Activated T-helper 1 cell treated with Interleukin-2 at 50 U/mL for 16 hours (primary cell): Measurements from ENCODE around the gene DBH.
A peak's percentile ranks its signal among the peaks of the same experiment; 100 is the strongest.

Experiments
- DNase-seq: peaks from one replicate; pipeline ENCODE4 v3.0.0-alpha.2; 2020; ENCODE audit warnings: low read depth

The DBH gene

DNA sequence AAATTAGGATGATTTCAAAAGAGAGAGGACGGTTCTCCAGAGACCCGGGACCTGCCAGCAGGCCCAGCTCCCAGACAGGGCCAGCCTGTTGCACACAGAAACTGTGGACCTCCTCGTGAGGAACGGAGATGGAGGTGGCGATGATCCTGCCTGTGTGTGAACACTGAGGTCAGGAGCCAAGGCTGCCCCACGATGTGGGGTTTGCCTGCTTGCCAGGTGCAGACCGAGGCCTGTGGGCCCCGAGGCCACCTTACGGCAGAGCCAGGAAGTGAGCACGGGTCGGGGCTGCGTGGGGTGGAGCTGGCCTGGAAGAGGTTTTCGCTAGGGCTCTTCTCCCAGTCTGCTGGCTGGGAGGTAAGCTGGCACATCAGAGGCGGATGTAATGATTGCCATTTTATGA lies 31.3 kb upstream of the DBH start:
- no peak for DNase-seq

DNA sequence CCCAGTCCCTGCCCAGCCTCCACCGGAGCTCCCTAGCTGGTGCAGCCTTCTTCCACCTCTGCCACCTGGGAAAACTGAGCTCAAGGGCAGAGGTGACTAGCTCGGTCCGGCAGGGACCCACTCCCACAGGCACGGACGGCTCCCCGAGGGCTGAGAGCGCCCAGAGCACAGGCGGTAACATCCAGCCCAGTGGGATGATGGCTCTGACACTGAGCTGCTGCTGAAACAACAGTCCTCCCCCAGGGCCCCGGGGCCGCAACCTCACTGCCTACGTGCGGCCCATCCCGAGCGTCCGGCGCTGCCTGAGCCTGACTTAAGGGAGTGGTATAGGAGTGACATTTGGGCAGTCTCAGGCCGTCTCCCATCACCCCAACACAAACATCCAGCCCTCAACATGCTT lies 30.7 kb upstream of the DBH start:
- DNase-seq, result no peak

DNA sequence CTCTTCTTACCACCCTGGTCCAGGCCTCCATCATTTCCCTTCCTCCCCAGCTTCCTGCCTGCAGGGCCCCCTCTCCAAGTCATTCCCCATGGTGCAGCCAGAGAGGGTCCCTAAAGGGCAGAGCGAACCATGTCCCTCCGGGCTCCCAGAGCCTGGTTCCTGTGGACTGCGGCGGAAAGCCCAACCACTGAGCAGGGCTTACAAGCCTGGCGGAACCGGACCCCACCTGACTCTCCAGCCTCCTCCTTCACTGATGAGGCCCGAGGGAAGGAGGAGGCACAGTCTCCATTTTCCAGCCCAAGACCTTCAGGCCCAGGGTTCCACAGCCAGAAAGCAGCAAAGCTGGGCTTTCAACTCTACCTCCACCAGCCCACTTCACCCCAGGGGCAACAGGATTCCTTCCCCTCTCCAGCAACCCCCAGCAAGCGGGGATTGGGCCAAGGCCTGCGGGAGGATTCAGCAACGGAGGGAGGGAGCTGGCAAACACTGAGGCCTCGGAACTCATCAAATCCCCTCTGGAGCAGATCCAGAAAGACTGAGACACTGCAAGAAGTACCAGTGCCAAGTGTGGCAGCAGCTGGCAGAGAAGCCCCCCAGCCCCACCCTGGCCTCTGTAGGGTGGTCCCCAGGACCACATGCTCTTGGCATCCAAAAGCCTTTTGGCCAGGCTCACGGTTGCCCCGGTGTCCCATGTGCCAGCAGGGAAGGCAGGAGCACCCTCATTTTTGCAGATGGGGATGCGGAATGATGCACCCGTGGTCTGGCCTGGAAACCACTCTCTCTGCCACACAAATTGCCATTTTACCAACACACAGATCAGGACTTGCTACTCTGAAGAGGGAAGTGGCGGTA lies 30.1 kb upstream of the DBH start:
- DNase-seq, result no peak

DNA sequence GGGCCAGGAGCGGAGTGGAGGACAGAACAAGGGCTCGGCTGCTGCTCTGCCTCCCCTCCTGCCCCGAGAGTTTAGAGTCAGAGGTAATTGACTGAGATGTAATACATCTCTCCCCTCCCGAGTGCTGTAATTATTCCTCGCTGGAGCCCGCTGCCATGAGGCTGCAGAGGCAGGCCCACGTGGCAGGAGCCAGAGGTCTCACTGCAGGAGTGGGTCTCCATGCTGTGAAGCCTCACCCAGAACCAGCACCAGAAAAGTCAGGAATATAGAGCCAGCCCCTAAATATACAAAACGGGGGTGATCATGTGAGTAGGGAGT lies 29.5 kb upstream of the DBH start:
- no peak for DNase-seq

DNA sequence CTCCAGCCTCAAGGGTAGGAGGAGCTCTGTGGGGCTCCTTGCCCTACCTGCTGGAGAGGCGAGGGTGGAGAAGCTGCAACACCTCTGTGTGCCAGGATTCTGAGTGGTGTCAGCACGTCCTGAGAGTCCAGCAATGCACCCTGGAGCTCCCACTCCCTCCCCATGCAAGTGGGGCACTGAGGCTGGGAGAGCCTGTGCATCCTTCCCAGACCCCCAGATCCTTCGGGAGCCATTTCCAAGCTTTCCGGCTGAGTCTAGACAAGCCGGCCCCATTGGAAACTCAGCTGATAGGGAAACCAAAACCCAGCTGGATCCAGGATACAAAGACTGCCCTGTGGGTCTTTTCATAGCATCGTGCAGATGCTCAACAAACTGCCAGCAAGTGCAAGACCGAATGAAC lies 28.8 kb upstream of the DBH start:
- no peak for DNase-seq

DNA sequence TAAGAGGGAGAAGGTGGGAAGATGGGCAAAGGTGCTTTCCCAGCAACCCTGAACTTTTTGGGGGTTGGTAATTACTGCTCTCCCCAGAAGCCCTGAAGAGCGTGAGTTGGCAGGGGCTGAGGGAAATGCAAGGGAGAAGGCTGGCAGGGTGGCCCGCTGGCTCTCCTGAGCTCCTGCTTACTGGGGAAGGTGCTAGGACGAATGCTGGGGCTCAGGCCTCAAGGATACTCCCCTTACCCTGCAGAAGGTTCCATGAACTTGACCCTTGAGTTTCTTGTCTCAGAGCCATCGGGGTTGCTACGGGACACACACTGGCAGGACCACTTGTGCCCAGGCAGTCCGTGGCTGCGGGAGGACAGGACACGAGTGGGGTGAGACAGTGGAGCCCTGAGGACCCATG lies 28.2 kb upstream of the DBH start:
- no peak for DNase-seq

DNA sequence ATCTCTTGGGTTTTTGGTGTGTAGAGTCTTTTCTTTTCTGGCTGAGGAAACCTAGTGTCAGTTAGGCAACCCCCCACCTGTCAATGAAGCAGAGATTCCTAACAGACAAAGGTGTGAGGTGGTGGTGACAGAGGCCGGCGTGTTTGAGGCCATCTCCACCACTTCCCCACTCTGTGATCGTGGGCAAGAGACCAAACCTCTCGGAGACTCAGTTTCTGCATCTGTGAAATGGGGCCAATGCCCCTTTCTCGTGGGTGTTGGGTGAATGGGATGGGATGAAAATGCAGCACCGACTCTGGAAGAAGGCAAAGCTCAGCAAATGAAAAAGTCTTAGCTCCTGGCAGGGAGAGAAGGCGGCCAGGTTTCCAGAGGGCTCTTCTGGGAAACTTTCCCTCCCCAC lies 27.8 kb upstream of the DBH start:
- no peak for DNase-seq

DNA sequence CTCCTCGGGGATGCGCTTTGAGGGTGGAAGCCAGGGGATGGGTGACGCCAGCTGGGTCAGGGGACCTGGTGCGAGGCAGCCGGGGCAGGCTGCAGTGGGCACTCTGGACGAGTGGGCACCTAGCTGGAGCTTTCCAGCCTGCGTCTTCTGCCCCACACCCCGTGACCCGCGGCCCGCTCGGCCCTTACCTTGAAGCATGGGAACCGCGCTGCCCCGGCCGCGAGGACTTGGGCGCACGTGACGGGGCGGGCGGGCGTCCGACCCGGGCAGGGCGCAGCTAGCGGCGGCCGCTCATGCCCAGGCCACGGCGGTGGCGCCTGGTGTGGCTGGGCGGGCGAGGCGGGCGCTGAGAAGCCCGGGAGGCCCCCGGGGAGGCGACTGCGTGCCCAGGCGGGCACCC lies 27.3 kb upstream of the DBH start:
- no peak for DNase-seq

DNA sequence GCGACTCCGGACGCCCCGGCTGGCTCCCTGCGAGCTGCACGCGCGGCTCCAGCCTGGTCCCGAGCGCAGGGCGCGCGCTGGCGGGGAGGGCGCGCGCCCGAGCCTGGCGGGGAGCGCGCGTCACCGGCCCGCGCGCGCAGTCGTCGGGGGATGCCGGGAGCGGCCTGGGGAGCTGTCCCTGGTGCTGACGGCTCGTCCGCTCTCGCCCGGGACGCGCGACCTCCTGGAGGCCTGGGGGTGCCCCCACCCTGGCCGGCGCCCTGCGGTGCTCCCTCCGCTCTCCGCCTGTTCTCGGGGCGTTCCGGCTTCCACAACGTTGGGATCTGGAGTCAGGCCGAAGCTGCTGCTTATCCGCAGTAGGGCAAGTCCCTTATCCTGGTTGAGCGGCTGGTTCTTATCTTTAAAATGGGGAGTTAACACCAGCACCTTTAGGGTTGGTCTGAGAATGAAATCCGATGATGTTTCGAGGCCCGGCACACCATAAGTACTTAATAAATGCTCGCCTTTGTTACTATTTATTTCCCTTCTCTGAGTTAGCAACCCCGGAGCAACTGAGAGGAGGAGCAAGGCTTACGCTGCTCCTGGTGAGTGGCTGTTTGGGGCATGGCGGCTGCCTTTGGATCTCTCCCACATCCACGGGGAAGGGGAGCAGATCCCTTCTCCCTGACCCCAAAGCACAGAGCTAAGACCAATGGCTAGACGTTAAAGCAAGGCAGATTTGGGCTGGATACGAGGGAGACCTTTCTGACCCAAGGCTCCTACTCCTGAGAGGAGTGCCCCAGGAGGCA lies 26.7 kb upstream of the DBH start, which contains the start of gene FAM163B:
Gene FAM163B (minus strand): TSS at position 79 of the 788 bp plus-strand sequence. CDS start 29,166 bp downstream, outside the sequence.
- DNase-seq, result no peak

DNA sequence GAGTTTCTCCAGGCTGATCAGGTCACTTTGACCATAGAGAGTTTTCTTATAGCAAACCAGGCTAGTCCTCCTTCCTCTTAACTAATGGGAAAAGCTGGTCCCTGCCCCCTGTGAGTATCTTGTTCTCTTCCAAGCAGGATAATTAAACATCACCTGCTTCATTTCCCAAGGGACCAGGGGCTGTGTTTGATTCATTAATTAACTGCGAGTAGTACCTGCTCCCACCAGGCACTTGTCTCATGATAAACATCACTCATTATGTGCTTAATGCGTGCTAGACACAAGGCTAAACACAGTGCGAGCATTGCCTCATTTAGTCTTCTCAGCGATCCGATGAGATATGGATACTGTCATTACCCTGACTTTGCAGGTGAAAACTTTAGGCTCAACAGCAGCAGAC lies 25.3 kb upstream of the DBH start:
- DNase-seq, result no peak

DNA sequence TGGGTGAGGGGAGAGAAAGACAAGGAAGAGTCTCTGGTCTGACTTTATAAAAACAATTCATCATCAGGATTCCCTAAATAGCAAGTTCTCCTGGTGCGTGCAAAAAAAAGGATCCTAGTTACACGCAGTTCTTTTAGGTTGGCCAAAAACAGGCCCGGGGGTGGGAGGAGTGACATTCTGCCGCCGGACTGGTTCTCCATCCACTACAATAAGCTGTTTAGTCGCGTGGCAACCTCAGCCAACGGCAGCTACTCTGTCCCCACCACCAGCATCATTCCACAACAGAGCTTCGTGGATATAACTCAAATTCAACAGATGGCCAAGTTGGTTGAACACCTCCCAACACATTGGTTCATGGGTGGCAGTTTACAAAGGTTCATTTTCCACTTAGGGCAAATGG lies 24.1 kb upstream of the DBH start:
- DNase-seq, result no peak

DNA sequence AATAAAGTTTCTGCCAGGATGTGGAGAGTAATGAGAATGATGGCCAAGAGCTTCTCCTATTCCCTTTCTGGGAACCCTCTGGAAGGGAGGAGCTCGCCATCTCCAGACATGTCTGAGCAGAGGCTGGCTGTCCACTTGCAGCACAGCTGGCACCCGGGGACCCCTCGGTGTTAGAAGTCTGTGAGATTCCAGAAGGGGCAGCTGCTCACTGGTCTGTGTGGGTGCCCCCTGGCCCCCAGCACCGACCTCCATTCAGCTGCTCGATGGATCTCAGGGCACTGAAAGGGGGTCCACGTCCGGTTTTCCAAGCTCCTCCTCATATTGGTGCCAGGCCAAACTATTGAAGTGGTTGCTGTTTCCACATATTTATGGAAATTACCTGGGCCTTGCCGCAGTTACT lies 23.3 kb upstream of the DBH start:
- no peak for DNase-seq

DNA sequence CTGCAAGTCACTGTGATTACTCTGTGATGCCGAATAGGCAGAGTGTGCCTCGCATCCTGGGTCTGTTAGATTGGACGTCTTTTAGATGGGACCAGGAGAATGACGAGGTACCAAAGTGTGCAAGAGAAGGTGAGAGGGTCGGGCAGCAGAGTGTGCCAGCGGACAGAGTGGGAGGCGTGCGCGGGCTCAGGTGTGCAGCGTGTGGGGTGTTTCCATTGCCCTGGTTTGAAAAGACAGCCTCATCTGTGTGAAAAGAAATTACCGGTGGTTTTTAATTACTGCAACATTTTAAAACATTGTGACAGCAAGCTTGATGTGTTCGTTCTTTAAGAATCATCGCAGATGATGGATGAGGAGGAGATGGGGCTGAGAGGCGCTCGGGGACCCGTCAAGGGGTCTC lies 22.7 kb upstream of the DBH start:
- no peak for DNase-seq

DNA sequence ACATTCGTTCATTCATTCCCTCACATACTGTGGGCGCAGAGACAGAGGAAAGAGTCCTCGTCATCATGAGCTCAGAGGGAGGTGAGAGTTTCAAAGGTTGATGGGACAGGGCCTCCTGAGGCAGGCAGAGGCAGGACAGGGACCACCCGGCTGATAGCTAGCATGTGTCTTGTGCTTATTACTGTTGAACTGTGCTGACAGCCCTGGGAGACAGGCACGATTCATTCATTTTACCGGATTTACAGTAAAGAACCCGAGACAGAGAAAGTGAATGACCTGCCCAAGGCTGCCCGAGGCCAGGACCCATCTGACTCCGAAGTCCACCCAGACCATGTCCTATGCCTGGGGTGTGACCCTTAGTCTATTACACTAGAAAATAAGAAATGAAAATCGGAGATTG lies 22.1 kb upstream of the DBH start:
- no peak for DNase-seq

DNA sequence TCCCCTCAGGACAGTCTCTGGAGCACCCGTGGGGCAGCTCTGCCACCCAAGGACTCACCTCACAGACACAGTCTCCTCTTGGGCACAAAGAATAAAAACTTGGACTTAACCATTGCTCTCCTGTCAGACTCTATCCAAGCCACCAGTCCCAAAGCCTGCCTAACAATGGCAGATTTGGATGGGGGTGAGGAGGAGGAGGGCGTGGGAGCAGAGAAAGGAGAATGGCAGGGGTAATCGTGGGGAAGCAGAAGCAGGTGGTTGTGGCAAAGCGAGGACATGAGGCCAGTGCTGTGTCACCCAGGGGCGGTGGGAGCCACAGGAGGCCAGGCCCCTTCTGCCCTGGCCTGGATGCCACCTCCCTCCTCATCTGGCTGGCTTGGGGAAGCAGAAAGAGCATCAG lies 21.5 kb upstream of the DBH start:
- DNase-seq, result no peak

DNA sequence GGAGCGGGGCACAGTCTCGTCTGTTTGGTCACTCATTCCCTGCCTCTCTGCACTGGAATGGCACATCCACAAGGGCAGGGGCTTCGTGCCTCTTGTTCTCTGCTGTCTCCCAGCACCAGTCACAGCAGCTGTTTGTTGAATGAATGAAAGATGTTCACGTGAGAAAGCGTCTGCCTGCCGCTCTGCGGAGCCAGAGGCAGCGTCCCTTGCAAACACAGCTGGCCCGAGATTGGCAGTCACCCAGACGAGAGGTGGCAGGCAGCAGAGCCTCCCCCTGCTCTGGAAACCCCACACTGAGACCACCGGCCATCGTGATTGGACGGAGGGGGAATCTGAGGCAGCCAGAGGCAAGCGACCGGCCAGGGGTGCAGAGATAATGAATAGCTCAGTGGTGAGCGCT lies 21.0 kb upstream of the DBH start:
- no peak for DNase-seq

DNA sequence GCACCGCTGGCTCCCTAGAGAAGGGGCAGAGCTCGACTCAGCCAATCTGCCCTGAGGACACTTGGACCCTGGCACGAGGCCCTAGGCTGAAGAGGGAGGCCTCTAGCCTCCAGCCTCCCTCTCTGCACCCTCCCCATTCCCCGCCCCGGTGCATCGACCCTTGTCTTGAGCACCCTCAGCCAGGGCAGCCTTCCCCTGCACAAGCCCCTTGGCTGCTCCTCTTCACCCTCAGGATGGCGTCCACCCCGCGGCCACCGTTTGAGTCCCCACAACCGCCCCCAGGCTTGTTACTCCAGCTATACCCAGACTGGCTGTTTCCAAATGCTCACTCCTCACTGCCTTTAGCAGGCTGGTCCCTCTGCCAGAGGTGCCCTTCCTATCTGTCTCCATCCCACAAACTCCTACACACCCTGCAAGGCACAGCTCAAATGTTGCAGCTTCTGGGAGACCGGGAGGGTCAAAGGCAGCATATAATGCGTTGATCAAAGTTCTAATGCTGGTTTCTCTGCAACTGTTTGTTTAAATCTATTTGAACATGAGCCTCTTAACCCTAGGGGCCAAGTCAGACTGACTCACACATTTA lies 20.5 kb upstream of the DBH start:
- DNase-seq, result no peak

DNA sequence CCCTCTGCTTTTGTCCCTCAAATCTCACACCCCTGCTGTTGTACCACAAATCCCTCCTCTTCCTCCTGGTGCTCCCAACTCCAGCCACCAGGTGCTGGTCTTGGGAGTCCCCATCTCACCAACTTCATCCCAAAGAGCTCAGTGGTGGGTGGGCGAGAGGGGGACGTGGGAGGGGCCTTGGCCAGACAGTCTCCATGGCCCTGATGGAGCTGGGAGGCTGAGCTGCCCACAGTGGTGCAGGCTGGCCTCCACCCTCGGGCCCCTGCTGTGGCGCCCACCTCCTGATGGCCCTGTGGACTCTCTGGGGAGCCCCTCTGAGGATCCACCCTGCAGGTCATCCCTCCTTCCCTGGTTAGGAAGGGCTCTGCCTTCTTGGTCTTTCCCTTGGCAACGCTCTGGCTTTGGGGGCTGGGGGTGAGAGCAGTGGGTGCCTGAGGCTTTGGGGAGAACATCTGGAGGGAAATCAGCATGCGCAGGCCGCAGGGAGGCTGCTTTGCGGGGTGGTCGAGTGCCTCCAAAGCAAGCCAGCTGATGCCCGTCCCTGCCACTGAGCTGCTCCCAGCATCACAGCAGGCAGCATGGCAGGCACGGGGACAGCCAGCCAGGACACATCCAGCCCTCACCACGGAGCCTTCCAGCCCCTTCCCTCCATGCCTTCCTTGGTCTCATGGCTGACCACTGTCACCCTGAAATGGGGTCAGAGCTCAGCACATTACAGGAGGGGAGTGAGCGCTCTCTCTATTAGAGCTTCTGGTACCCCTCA lies 19.3 kb upstream of the DBH start:
- no peak for DNase-seq

DNA sequence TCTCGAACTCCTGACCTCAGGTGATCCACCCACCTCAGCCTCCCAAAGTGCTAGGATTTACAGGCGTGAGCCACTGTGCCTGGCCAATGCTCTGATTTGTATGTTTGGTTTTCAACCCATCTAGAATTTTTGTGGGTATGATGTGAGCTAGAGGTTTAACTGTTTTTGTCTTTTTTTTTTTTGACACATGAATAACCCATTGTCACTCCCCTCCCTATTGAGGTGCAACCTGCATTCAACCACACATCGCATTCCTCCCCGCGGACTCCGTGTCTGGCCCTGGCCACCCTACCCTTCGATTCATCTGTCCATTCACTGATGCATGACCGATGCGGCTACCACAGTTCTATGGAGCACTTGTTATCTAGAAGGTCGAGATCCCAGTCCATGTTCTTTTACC lies 17.4 kb upstream of the DBH start:
- no peak for DNase-seq

DNA sequence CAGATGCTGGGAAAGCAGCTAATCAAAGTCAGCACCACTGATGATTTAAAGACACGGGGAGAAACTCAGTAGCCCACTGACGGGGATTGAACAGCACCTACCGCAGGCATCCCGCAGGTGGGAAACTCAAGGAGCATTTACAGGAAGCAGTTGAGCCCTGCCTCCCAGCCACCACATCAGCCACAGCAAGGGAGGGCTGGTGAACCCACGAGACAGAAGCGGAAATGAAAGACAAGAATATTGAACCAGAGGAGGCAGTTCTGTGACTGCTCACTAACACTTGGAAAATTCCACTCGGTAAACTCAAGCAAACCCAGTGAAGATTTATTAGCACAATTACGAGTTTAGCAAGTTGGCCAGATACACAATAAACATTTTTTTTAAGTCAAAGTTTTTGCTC lies 16.4 kb upstream of the DBH start:
- DNase-seq, result peak; percentile 23

DNA sequence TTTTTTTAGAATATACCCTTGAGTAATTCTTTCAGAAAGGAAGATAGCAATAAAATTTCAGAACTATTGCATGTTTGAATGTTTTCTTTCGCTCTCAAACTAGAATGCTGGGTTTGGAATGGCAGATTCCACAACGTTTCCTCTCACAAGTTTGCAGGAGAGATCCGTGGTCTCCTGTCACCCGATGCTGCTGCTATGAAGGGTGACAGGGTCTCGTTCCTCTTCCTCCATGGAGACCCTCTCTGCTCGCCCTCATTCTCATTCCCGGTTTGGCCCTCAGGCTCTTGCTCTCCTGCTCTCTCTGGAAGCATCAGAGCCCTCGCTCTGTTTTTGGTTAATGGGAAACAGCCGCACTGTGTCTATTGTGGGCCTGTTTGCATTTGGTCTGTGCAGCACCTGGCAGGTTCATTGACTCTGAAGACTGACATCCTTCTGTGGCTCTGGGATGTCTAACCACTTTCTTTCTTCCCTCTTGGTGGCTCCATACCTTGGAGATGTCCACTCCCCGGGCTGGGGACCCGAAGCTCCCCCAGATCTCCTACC lies 14.4 kb upstream of the DBH start:
- no peak for DNase-seq

DNA sequence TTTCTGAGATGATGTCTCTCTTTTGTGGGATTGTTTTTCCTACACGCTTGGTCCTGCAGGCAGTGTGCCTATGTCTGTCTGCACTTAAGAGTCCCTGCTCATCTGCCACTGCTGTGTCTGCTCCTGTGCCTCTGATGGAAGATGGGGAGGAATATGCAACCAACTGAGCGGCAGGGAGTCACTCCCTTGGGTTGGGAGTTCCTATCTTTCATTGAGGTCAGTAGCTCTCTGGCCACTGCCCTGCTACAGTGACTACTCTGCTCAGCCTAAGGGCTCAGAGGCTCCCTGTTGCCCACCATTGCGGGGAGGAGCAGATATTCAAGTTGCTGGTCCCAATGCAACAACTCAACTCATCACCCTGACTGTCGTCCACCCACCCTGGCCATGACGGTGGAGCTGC lies 13.6 kb upstream of the DBH start:
- no peak for DNase-seq
